K562 (cell line): ENCODE measurements around the gene INTS6L. TPM values are rescaled to one million over a fixed set of nuclear protein-coding genes. Genes with fewer than 3 reads are reported as not detected.

Experiments
- ARID2 ChIP-seq: fragments of 450-650 bp; IDR thresholded peaks from 2 replicates; pipeline ENCODE4 v1.6.1; 2017; ENCODE audit warnings: antibody characterized with exemption, mild to moderate bottlenecking
- DIDO1 ChIP-seq: fragments of 450-650 bp; IDR thresholded peaks from 2 replicates; pipeline ENCODE4 v1.6.1; 2016; ENCODE audit warnings: low read depth, missing biosample characterization, missing genetic modification characterization
- FOXJ2 ChIP-seq: fragments of 200-800 bp; sonication (Bioruptor generic); IDR thresholded peaks from 2 replicates; pipeline ENCODE4 v1.6.1; 2016; ENCODE audit warnings: missing genetic modification characterization, missing compliant biosample characterization
- KDM2B ChIP-seq: fragments of 250-450 bp; sonication (Bioruptor Pico); IDR thresholded peaks from 2 replicates; pipeline ENCODE4 v1.8.0; 2021; ENCODE audit warnings: mild to moderate bottlenecking, moderate library complexity
- NFIC ChIP-seq: fragments of 450-650 bp; IDR thresholded peaks from 2 replicates; pipeline ENCODE4 v1.6.1; 2017; ENCODE audit warnings: mild to moderate bottlenecking, inconsistent platforms
- RAD51 ChIP-seq: fragments of 450-650 bp; IDR thresholded peaks from 2 replicates; pipeline ENCODE4 v1.7.1; 2016; ENCODE audit warnings: low read depth, mild to moderate bottlenecking, borderline replicate concordance
- RBM39 ChIP-seq: fragments of 200-400 bp; formaldehyde crosslinking; optimal IDR thresholded peaks from 2 replicates; pipeline ENCODE3; 2018; ENCODE audit warnings: low read depth, low read length
- SIX5 ChIP-seq, 2 experiments: IDR thresholded peaks; 2 replicates each; pipeline ENCODE4 v1.6.1; 2011; ENCODE audit warnings: low read length in 2 of 2, borderline replicate concordance in 1 of 2, low read depth in 1 of 2, mild to moderate bottlenecking in 1 of 2, moderate library complexity in 1 of 2; ENCODE audit not compliant: insufficient read depth in 1 of 2
- TEAD2 ChIP-seq: fragments of 450-650 bp; IDR thresholded peaks from 2 replicates; pipeline ENCODE4 v1.6.1; 2016; ENCODE audit warnings: missing genetic modification characterization, control low read depth, missing compliant biosample characterization
- ZBTB49 ChIP-seq: sonication (generic); formaldehyde crosslinking; IDR thresholded peaks from 2 replicates; pipeline ENCODE4 v1.8.0; 2022; ENCODE audit warnings: missing genetic modification reagents, mild to moderate bottlenecking, borderline replicate concordance
- ZNF24 ChIP-seq: fragments of 450-650 bp; IDR thresholded peaks from 2 replicates; pipeline ENCODE4 v1.6.1; 2016
- ZNF316 ChIP-seq: fragments of 450-650 bp; IDR thresholded peaks from 2 replicates; pipeline ENCODE4 v1.6.1; 2016
- ZNF584 ChIP-seq: fragments of 200-800 bp; sonication (Bioruptor generic); IDR thresholded peaks from 2 replicates; pipeline ENCODE4 v1.6.1; 2016; ENCODE audit warnings: low read depth, mild to moderate bottlenecking, missing genetic modification characterization, missing compliant biosample characterization
- ZNF655 ChIP-seq: fragments of 250-450 bp; sonication (Bioruptor Pico); IDR thresholded peaks from 2 replicates; pipeline ENCODE4 v1.5.0; 2021
- ZNF830 ChIP-seq: fragments of 250-450 bp; sonication (Bioruptor Pico); IDR thresholded peaks from 2 replicates; pipeline ENCODE4 v1.5.0; 2021; ENCODE audit warnings: mild to moderate bottlenecking
- polyA plus RNA-seq, 8 experiments: library from polyadenylated mRNA; depleted of rRNA in 4 of 8; stranded (reverse) in 5 of 8; unstranded in 3 of 8; fragments of >200 nt; fragmentation: Nextera tagmentation in 2 of 8; fragmentation: Illumina TruSeq in 1 of 8; extraction: Ambion mirVana in 2 of 8; extraction: Trizol in 1 of 8; gene quantifications; 2 replicates each; pipeline versions ENCODE4 v1.2.1 to v1.2.3, GENCODE V29; 2011 to 2014; ENCODE audit warnings: inconsistent platforms in 1 of 8, missing spikeins in 1 of 8
- total RNA-seq, 7 experiments: library from RNA; depleted of rRNA in 6 of 7; stranded (reverse); fragments of >200 nt in 6 of 7; fragmentation: Illumina TruSeq in 2 of 7; extraction: Trizol in 2 of 7; gene quantifications; 2 replicates each; pipeline versions ENCODE4 v1.2.1 to v1.2.3, GENCODE V29; 2011 to 2021; ENCODE audit warnings: low replicate concordance in 1 of 7
- TF ChIP-seq, protein P1 (sequence below): sonication (generic); formaldehyde crosslinking; IDR thresholded peaks from 2 replicates; pipeline ENCODE4 v1.8.0; 2022; ENCODE audit warnings: mild to moderate bottlenecking, missing genetic modification reagents
- TF ChIP-seq, protein P2 (sequence below): fragments of 450-650 bp; IDR thresholded peaks from 2 replicates; pipeline ENCODE4 v1.6.1; 2016; ENCODE audit warnings: antibody characterized with exemption
- TF ChIP-seq, protein P3 (sequence below): sonication (generic); formaldehyde crosslinking; IDR thresholded peaks from 2 replicates; pipeline ENCODE4 v1.8.0; 2022; ENCODE audit warnings: mild to moderate bottlenecking, missing genetic modification reagents

Gene INTS6L
- total and polyA plus RNA-seq, 9 of the 15 experiments (the other 6 are each of a cell fraction or from before 2014, with no cell fraction given) = 6.1 to 44.9 (median 21.9) TPM

- TF ChIP-seq TEAD2 = no peak
- TF ChIP-seq RBM39 = no peak
- peak; percentile 91 for TF ChIP-seq RAD51
- TF ChIP-seq ZNF24 = no peak
- TF ChIP-seq, protein P1, sequence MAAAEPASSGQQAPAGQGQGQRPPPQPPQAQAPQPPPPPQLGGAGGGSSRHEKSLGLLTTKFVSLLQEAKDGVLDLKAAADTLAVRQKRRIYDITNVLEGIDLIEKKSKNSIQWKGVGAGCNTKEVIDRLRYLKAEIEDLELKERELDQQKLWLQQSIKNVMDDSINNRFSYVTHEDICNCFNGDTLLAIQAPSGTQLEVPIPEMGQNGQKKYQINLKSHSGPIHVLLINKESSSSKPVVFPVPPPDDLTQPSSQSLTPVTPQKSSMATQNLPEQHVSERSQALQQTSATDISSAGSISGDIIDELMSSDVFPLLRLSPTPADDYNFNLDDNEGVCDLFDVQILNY = no peak
- TF ChIP-seq NFIC = peak; percentile 81
- no peak for TF ChIP-seq ZBTB49 (CRISPR knock-in tag)
- no peak for TF ChIP-seq ZNF655 (CRISPR knock-in tag)
- no peak for TF ChIP-seq ARID2
- no peak for TF ChIP-seq KDM2B (CRISPR knock-in tag)
- no peak for TF ChIP-seq ZNF830 (CRISPR knock-in tag)
- 0 out of 4 replicates have a peak, but pooled peaks of 1 of the 2 experiments have one; percentile 10 for TF ChIP-seq SIX5 (IDR thresholded peaks at IDR 0.05; ENCODE audit: borderline replicate concordance in 1 of 2, insufficient read depth in 1 of 2, low read depth in 1 of 2, low read length in 2 of 2)
- no peak for TF ChIP-seq FOXJ2 (tag)
- TF ChIP-seq DIDO1 (tag) = no peak
- TF ChIP-seq ZNF316 = peak; percentile 52; the same call in 1 of the 2 replicates
- TF ChIP-seq, protein P2, sequence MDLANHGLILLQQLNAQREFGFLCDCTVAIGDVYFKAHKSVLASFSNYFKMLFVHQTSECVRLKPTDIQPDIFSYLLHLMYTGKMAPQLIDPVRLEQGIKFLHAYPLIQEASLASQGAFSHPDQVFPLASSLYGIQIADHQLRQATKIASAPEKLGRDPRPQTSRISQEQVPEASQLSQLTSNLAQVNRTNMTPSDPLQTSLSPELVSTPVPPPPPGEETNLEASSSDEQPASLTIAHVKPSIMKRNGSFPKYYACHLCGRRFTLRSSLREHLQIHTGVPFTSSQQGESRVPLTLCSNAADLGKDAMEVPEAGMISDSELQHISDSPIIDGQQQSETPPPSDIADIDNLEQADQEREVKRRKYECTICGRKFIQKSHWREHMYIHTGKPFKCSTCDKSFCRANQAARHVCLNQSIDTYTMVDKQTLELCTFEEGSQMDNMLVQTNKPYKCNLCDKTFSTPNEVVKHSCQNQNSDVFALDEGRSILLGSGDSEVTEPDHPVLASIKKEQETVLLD = no peak
- TF ChIP-seq ZNF584 (CRISPR knock-in tag) = no peak
- TF ChIP-seq, protein P3, sequence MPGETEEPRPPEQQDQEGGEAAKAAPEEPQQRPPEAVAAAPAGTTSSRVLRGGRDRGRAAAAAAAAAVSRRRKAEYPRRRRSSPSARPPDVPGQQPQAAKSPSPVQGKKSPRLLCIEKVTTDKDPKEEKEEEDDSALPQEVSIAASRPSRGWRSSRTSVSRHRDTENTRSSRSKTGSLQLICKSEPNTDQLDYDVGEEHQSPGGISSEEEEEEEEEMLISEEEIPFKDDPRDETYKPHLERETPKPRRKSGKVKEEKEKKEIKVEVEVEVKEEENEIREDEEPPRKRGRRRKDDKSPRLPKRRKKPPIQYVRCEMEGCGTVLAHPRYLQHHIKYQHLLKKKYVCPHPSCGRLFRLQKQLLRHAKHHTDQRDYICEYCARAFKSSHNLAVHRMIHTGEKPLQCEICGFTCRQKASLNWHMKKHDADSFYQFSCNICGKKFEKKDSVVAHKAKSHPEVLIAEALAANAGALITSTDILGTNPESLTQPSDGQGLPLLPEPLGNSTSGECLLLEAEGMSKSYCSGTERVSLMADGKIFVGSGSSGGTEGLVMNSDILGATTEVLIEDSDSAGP = no peak
Measured at GRCh38 chrX:135520553-135521404, at the start of gene INTS6L (continued).
